Measurements from ENCODE around the gene PRX. TPM values are rescaled to one million over a fixed set of nuclear protein-coding genes. Genes with fewer than 3 reads are reported as not detected.
"Not testable (repeated sequence)": the region's sequence is repeated elsewhere in the genome, so short reads cannot be mapped to it uniquely, and the experiment has no call there.

The PRX gene
- total and polyA plus RNA-seq, 2 of the 4 experiments (the other 2 are of a cell fraction): 0.90 to 1.7 TPM

- in situ Hi-C loops (cut with MboI; ENCODE audit: low sequenced_read_pairs); H3K27me3 ChIP-seq (ENCODE audit: control insufficient read depth, insufficient read depth, low read length); DNase-seq; ATAC-seq (ENCODE audit: low read depth); H2BK5ac ChIP-seq (ENCODE audit: low read depth, low read length, poor library complexity, severe bottlenecking); H3K23ac ChIP-seq (ENCODE audit: low read depth, low read length); H2BK20ac ChIP-seq (ENCODE audit: low read depth, low read length); H3K4me3 ChIP-seq (ENCODE audit: insufficient read depth, low read depth, low read length); dilution Hi-C loops (cut with HindIII; ENCODE audit: low sequenced_read_pairs, unreplicated experiment); H3K36me3 ChIP-seq (ENCODE audit: control insufficient read depth, insufficient read depth, low read length); H2BK120ac ChIP-seq (ENCODE audit: low read depth, low read length); H3K79me1 ChIP-seq (ENCODE audit: low read depth in 1 of 2, low read length in 2 of 2); H2AK5ac ChIP-seq (ENCODE audit: low read depth, low read length); POLR2A ChIA-PET (ENCODE audit: unreplicated experiment); H4K5ac ChIP-seq (ENCODE audit: low read depth, low read length); H3K18ac ChIP-seq (ENCODE audit: low read depth, low read length); intact Hi-C loops (cut with micrococcal nuclease); H3K9me3 ChIP-seq (ENCODE audit: control insufficient read depth, insufficient read depth, low read length); BruUV-seq (replicated peaks); H4K20me1 ChIP-seq (ENCODE audit: insufficient read depth, low read length); H3K9ac ChIP-seq (ENCODE audit: low read depth, low read length); H3K4me1 ChIP-seq (ENCODE audit: control insufficient read depth, insufficient read depth, low read length); H2BK15ac ChIP-seq (ENCODE audit: low read depth, low read length); H4K8ac ChIP-seq (ENCODE audit: low read depth in 2 of 2, low read length in 2 of 2); H3K9me1 ChIP-seq (ENCODE audit: insufficient read depth, low read length); H3K27ac ChIP-seq (ENCODE audit: insufficient read depth, low read length); CTCF ChIA-PET; H4K91ac ChIP-seq (ENCODE audit: insufficient read depth, low read depth, low read length); H3K56ac ChIP-seq (ENCODE audit: extremely low read depth, insufficient read depth, low read length); H2AFZ ChIP-seq (replicated peaks; ENCODE audit: low read length, poor library complexity); H3K4ac ChIP-seq (ENCODE audit: low read depth, low read length); H3K4me2 ChIP-seq (ENCODE audit: low read depth, low read length); H2AK9ac ChIP-seq (replicated peaks; ENCODE audit: low read depth, low read length, poor library complexity); H3K14ac ChIP-seq (replicated peaks; ENCODE audit: low read depth, low read length): not testable (repeated sequence)
- 87% methylated on average over 5 of the region's 8 CpGs; no CpG with 5 or more reads in 1 of the 2 experiments for WGBS, 2 experiments (ENCODE audit: extremely low coverage in 2 of 2, insufficient read length in 1 of 2)
Measured at GRCh38 chr19:40408598-40408925, 4.6 kb downstream of the PRX start.
